GM21367 (cell line): ENCODE data around the gene RPS6KA5.
A peak's percentile ranks its signal among the peaks of the same experiment; 100 is the strongest.
"Not testable (repeated sequence)": the region's sequence is repeated elsewhere in the genome, so short reads cannot be mapped to it uniquely, and the experiment has no call there.

Experiments used
- ATAC-seq: cut with Tn5 transposase; IDR thresholded peaks from one replicate; pipeline ENCODE4 v1.9.1; 2021; ENCODE audit not compliant: unreplicated experiment

Gene RPS6KA5

GRCh38 chr14:90990141-90990540, 70.3 kb downstream of the RPS6KA5 start:
- no peak for ATAC-seq

GRCh38 chr14:90987140-90987539, 73.3 kb downstream of the RPS6KA5 start:
- ATAC-seq, result no peak

GRCh38 chr14:90986510-90986909, 73.9 kb downstream of the RPS6KA5 start:
- ATAC-seq, result no peak

- ATAC-seq, result peak; percentile 89
Measured at GRCh38 chr14:90985601-90986242, 74.7 kb downstream of the RPS6KA5 start.

- ATAC-seq, result no peak
Measured at GRCh38 chr14:90983560-90983959, 76.9 kb downstream of the RPS6KA5 start.

GRCh38 chr14:90981636-90982035, 78.8 kb downstream of the RPS6KA5 start:
- ATAC-seq, result no peak

- not testable (repeated sequence) for ATAC-seq
Measured at GRCh38 chr14:90980636-90981035, 79.8 kb downstream of the RPS6KA5 start.

GRCh38 chr14:90979515-90979914, 80.9 kb downstream of the RPS6KA5 start:
- ATAC-seq, result no peak

GRCh38 chr14:90976101-90976500, 84.3 kb downstream of the RPS6KA5 start:
- ATAC-seq, result no peak

GRCh38 chr14:90971687-90972086, 88.8 kb downstream of the RPS6KA5 start:
- ATAC-seq, result no peak

- no peak for ATAC-seq
Measured at GRCh38 chr14:90970167-90970600, 90.3 kb downstream of the RPS6KA5 start.

GRCh38 chr14:90969531-90970166, 90.8 kb downstream of the RPS6KA5 start:
- ATAC-seq, result no peak

GRCh38 chr14:90968025-90968424, 92.4 kb downstream of the RPS6KA5 start:
- no peak for ATAC-seq

- ATAC-seq, result no peak
Measured at GRCh38 chr14:90966493-90966892, 93.9 kb downstream of the RPS6KA5 start.

- no peak for ATAC-seq
Measured at GRCh38 chr14:90965765-90966164, 94.7 kb downstream of the RPS6KA5 start.

- ATAC-seq, result no peak
Measured at GRCh38 chr14:90963343-90963742, 97.1 kb downstream of the RPS6KA5 start.

GRCh38 chr14:90962505-90963109, 97.8 kb downstream of the RPS6KA5 start:
- no peak for ATAC-seq

GRCh38 chr14:90960818-90961217, 99.6 kb downstream of the RPS6KA5 start:
- ATAC-seq, result no peak

- no peak for ATAC-seq
Measured at GRCh38 chr14:90959344-90959743, 101.1 kb downstream of the RPS6KA5 start.

GRCh38 chr14:90956273-90956672, 104.2 kb downstream of the RPS6KA5 start:
- ATAC-seq, result no peak

GRCh38 chr14:90953643-90954042, 106.8 kb downstream of the RPS6KA5 start:
- ATAC-seq, result not testable (repeated sequence)

GRCh38 chr14:90943367-90943766, 117.1 kb downstream of the RPS6KA5 start:
- no peak for ATAC-seq
